OCI-LY7 (cell line): ENCODE results near the gene SRSF12. TPM values are rescaled to one million over a fixed set of nuclear protein-coding genes. Genes with fewer than 3 reads are reported as not detected.

Experiments used
- BruUV-seq: library from RNA; stranded (reverse); fragments of 400-500 nt; replicated peaks from 2 replicates; lab custom pipeline; 2021; lab: Mats Ljungman, UMichigan
- CTCF ChIA-PET: fragments of 300-600 bp; sonication (Branson Sonifier 250); formaldehyde crosslinking; loops from one replicate; lab custom pipeline; 2022; ENCODE audit warnings: antibody characterized with exemption; ENCODE audit not compliant: unreplicated experiment; lab: Charles Lee
- POLR2A ChIA-PET: fragments of 300-600 bp; sonication (Branson Sonifier 250); formaldehyde crosslinking; loops from one replicate; lab custom pipeline; 2022; ENCODE audit warnings: antibody characterized with exemption; lab: Charles Lee
- DNase-seq: peaks from one replicate; pipeline ENCODE4 v3.0.0-alpha.2; 2015; ENCODE audit warnings: low spot score
- H2AFZ ChIP-seq: fragments of 200-600 bp; sonication (generic), shearing (Covaris generic); 2 replicates; pipeline ENCODE4 v1.6.1; 2014; ENCODE audit warnings: mild to moderate bottlenecking, antibody characterized with exemption, low read length, moderate library complexity
- H3K27ac ChIP-seq: fragments of 200-600 bp; sonication (generic); 2 replicates; pipeline ENCODE4 v1.5.1; 2014; ENCODE audit warnings: mixed run types, low read depth, mild to moderate bottlenecking, moderate library complexity, low read length, inconsistent platforms; ENCODE audit not compliant: poor library complexity, severe bottlenecking
- H3K36me3 ChIP-seq: fragments of 200-600 bp; sonication (generic); 2 replicates; pipeline ENCODE4 v1.6.1; 2014; ENCODE audit warnings: mild to moderate bottlenecking, antibody characterized with exemption, low read length, moderate library complexity, mixed read lengths; ENCODE audit not compliant: insufficient read depth
- H3K4me1 ChIP-seq: fragments of 200-600 bp; sonication (generic); 2 replicates; pipeline ENCODE4 v1.5.1; 2014; ENCODE audit warnings: mild to moderate bottlenecking, low read length; ENCODE audit not compliant: insufficient read depth, poor library complexity, severe bottlenecking
- H3K4me2 ChIP-seq: fragments of 200-600 bp; sonication (generic); 2 replicates; pipeline ENCODE4 v1.6.1; 2014; ENCODE audit warnings: mild to moderate bottlenecking, low read length
- H3K4me3 ChIP-seq: fragments of 200-600 bp; sonication (generic); 2 replicates; pipeline ENCODE4 v1.5.1; 2014; ENCODE audit warnings: mild to moderate bottlenecking, low read depth, low read length; ENCODE audit not compliant: poor library complexity, severe bottlenecking
- H3K79me2 ChIP-seq: fragments of 200-600 bp; sonication (generic); 2 replicates; pipeline ENCODE4 v1.6.1; 2016; ENCODE audit warnings: low read depth, mild to moderate bottlenecking, low read length, moderate library complexity, mixed read lengths; ENCODE audit not compliant: insufficient read depth
- H3K9me2 ChIP-seq: fragments of 200-600 bp; sonication (generic); 2 replicates; pipeline ENCODE4 v1.6.1; 2016; ENCODE audit warnings: mild to moderate bottlenecking, low read length, mixed read lengths; ENCODE audit not compliant: insufficient read depth
- H3K9me3 ChIP-seq: fragments of 200-600 bp; sonication (generic); 2 replicates; pipeline ENCODE4 v1.6.1; 2014; ENCODE audit warnings: mild to moderate bottlenecking, mixed run types, low read length, mixed read lengths
- H4K20me1 ChIP-seq: fragments of 200-600 bp; sonication (generic); 2 replicates; pipeline ENCODE4 v1.6.1; 2014; ENCODE audit warnings: mild to moderate bottlenecking, antibody characterized with exemption, low read length, moderate library complexity, mixed read lengths; ENCODE audit not compliant: insufficient read depth
- CTCF ChIP-seq: fragments of 200-600 bp; sonication (generic); conservative IDR thresholded peaks from 2 replicates; pipeline ENCODE4 v1.5.1; 2014; ENCODE audit warnings: mild to moderate bottlenecking, antibody characterized with exemption, low read length, moderate library complexity, mixed read lengths
- EZH2phosphoT487 ChIP-seq: fragments of 200-600 bp; sonication (generic); IDR thresholded peaks from 2 replicates; pipeline ENCODE4 v1.6.1; 2018; ENCODE audit warnings: low read depth, borderline replicate concordance, mild to moderate bottlenecking, mixed run types, antibody characterized with exemption, low read length, moderate library complexity, mixed read lengths
- intact Hi-C: fragments of 100-400 bp; cut with micrococcal nuclease; formaldehyde crosslinking; loops from one replicate; pipeline ENCODE4 v1.10.0; 2022; ENCODE audit not compliant: unreplicated experiment
- total RNA-seq, 2 experiments: library from RNA; depleted of rRNA in 1 of 2; stranded (reverse); fragments of >200 nt in 1 of 2; shearing (Covaris generic) in 1 of 2; gene quantifications; 2 replicates each; pipeline ENCODE4 v1.2.3, GENCODE V29; 2014 to 2022

SRSF12 gene
- total RNA-seq, 2 experiments from 2014 or later, result not detected

GRCh38 chr6:89140347-89141156 lies 22.7 kb upstream of the SRSF12 start:
- Histone ChIP-seq H2AFZ (no peak overlapping the region), H4K20me1 (no peaks in the 10 kb centered on the region), H3K4me3 (no peak overlapping the region), H3K36me3 (no peaks in the 10 kb centered on the region), H3K9me2 (no peaks in the 10 kb centered on the region), H3K4me2 (no peak overlapping the region), H3K79me2 (no peaks in the 10 kb centered on the region; the same call in 1 of the 2 replicates), H3K9me3 (no peaks in the 10 kb centered on the region), H3K4me1 (peaks cover 12% of the 10 kb centered on the region), H3K27ac (no peak overlapping the region)
- CTCF ChIA-PET, result no interaction called here
- intact Hi-C loops, result no loop called here
- no peak for DNase-seq
- BruUV-seq, result no TSS peak
- no peak for TF ChIP-seq EZH2phosphoT487
- no peak for TF ChIP-seq CTCF
- POLR2A ChIA-PET, result interaction anchor here (1.9 kb wide), 1 partner anchor 60 kb away, joined by 5 read pairs; the partner anchor contains the start of gene PNRC1

- TF ChIP-seq CTCF (no peak), EZH2phosphoT487 (no peak)
- peaks cover 7% of the 10 kb centered on the region for H3K4me1 ChIP-seq
- H3K79me2 ChIP-seq, result no peaks in the 10 kb centered on the region; the same call in 1 of the 2 replicates
- no peak overlapping the region for H3K4me2 ChIP-seq
- H3K4me3 ChIP-seq, result no peak overlapping the region
- intact Hi-C loops, result no loop called here
- no peaks in the 10 kb centered on the region for H3K9me3 ChIP-seq
- BruUV-seq, result no TSS peak
- no peaks in the 10 kb centered on the region for H4K20me1 ChIP-seq
- H3K27ac ChIP-seq, result no peak overlapping the region
- H3K9me2 ChIP-seq, result no peaks in the 10 kb centered on the region
- DNase-seq, result no peak
- ChIA-PET CTCF (no interaction called here), POLR2A (interaction anchor here (0.6 kb wide), 1 partner anchor 10 kb away, joined by 3 read pairs; no protein-coding TSS in a partner anchor)
- no peaks in the 10 kb centered on the region for H3K36me3 ChIP-seq
- no peak overlapping the region for H2AFZ ChIP-seq
These were observed 21.9 kb upstream of the SRSF12 start for GRCh38 chr6:89139509-89140346.
